WTC11 (cell line): Measurements from ENCODE around the gene MKLN1. TPM values are rescaled to one million over a fixed set of nuclear protein-coding genes. Genes with fewer than 3 reads are reported as not detected.
A peak's percentile ranks its signal among the peaks of the same experiment; 100 is the strongest.

Source experiments
- ATAC-seq: fragments of 200-7000 bp; cut with Tn5 transposase; 2 replicates; pipeline ENCODE4 v1.10.0; 2021; ENCODE audit warnings: mild to moderate bottlenecking, moderate library complexity
- CTCF ChIA-PET: fragments of 300-600 bp; sonication (Branson Sonifier 250); formaldehyde crosslinking; loops from one replicate; lab custom pipeline; 2021; ENCODE audit warnings: antibody characterized with exemption; lab: Charles Lee
- POLR2A ChIA-PET: fragments of 350-600 bp; sonication (Branson Sonifier 250); formaldehyde crosslinking; loops from one replicate; lab custom pipeline; 2021; ENCODE audit warnings: antibody characterized with exemption; lab: Charles Lee
- DNase-seq: peaks from one replicate; pipeline ENCODE4 v3.0.0; 2021; ENCODE audit warnings: low spot score
- H3K27ac Mint-ChIP-seq: 2 replicates; pipeline ENCODE4 v1.8.0; 2021; ENCODE audit warnings: mixed read lengths
- H3K27me3 Mint-ChIP-seq: 2 replicates; pipeline ENCODE4 v1.8.0; 2021; ENCODE audit warnings: low read depth, mild to moderate bottlenecking, moderate library complexity, mixed read lengths
- H3K36me3 Mint-ChIP-seq: 2 replicates; pipeline ENCODE4 v1.8.0; 2021; ENCODE audit warnings: mixed read lengths
- H3K4me1 Mint-ChIP-seq: 2 replicates; pipeline ENCODE4 v1.8.0; 2022; ENCODE audit warnings: mixed read lengths
- H3K4me3 Mint-ChIP-seq: 2 replicates; pipeline ENCODE4 v1.8.0; 2021; ENCODE audit warnings: mild to moderate bottlenecking, moderate library complexity, mixed read lengths
- H3K9me3 Mint-ChIP-seq: 2 replicates; pipeline ENCODE4 v1.8.0; 2021; ENCODE audit warnings: mixed read lengths
- ATF6 ChIP-seq: sonication (generic); formaldehyde crosslinking; IDR thresholded peaks from 2 replicates; pipeline ENCODE4 v1.8.1; 2023; ENCODE audit warnings: mild to moderate bottlenecking, missing genetic modification reagents
- CREB1 ChIP-seq: sonication (generic); formaldehyde crosslinking; IDR thresholded peaks from 2 replicates; pipeline ENCODE4 v1.8.0; 2023; ENCODE audit warnings: mild to moderate bottlenecking, missing genetic modification reagents
- CREM ChIP-seq: sonication (generic); formaldehyde crosslinking; IDR thresholded peaks from 2 replicates; pipeline ENCODE4 v1.8.1; 2022; ENCODE audit warnings: mild to moderate bottlenecking, missing genetic modification reagents, moderate library complexity
- E2F5 ChIP-seq: sonication (generic); formaldehyde crosslinking; IDR thresholded peaks from 2 replicates; pipeline ENCODE4 v1.8.1; 2022; ENCODE audit warnings: mild to moderate bottlenecking, moderate library complexity, missing genetic modification reagents
- ERG ChIP-seq: fragments of 250-450 bp; sonication (Bioruptor Pico); IDR thresholded peaks from 2 replicates; pipeline ENCODE4 v1.8.0; 2021; ENCODE audit warnings: mild to moderate bottlenecking
- FOXP4 ChIP-seq: sonication (generic); formaldehyde crosslinking; IDR thresholded peaks from 2 replicates; pipeline ENCODE4 v1.8.0; 2022; ENCODE audit warnings: mild to moderate bottlenecking, missing genetic modification reagents
- HMGXB4 ChIP-seq: sonication (generic); formaldehyde crosslinking; IDR thresholded peaks from 2 replicates; pipeline ENCODE4 v1.8.1; 2023; ENCODE audit warnings: mild to moderate bottlenecking, moderate library complexity, missing genetic modification reagents
- KAT7 ChIP-seq: sonication (generic); formaldehyde crosslinking; IDR thresholded peaks from 2 replicates; pipeline ENCODE4 v1.8.1; 2023; ENCODE audit warnings: missing genetic modification reagents, mild to moderate bottlenecking, borderline replicate concordance
- MXD4 ChIP-seq: fragments of 250-450 bp; sonication (Bioruptor Pico); IDR thresholded peaks from 2 replicates; pipeline ENCODE4 v1.8.0; 2021; ENCODE audit warnings: mild to moderate bottlenecking, moderate library complexity, borderline replicate concordance
- MYBL2 ChIP-seq: sonication (generic); formaldehyde crosslinking; IDR thresholded peaks from 2 replicates; pipeline ENCODE4 v1.8.1; 2023; ENCODE audit warnings: mild to moderate bottlenecking, moderate library complexity, missing genetic modification reagents
- NR1H2 ChIP-seq: sonication (generic); formaldehyde crosslinking; IDR thresholded peaks from 2 replicates; pipeline ENCODE4 v1.9.0; 2021; ENCODE audit warnings: mild to moderate bottlenecking, moderate library complexity, missing genetic modification reagents
- SMAD3 ChIP-seq: sonication (generic); formaldehyde crosslinking; IDR thresholded peaks from 2 replicates; pipeline ENCODE4 v1.8.0; 2022; ENCODE audit warnings: missing genetic modification reagents, mild to moderate bottlenecking, borderline replicate concordance
- SP1 ChIP-seq: sonication (generic); formaldehyde crosslinking; conservative IDR thresholded peaks from 2 replicates; pipeline ENCODE4 v1.8.1; 2022; ENCODE audit warnings: missing genetic modification reagents
- STAT6 ChIP-seq: sonication (generic); formaldehyde crosslinking; conservative IDR thresholded peaks from 2 replicates; pipeline ENCODE4 v1.8.1; 2023; ENCODE audit warnings: mild to moderate bottlenecking, low read depth, missing genetic modification reagents, moderate library complexity
- USF2 ChIP-seq: sonication (generic); formaldehyde crosslinking; IDR thresholded peaks from 2 replicates; pipeline ENCODE4 v1.8.1; 2023; ENCODE audit warnings: mild to moderate bottlenecking, missing genetic modification reagents, moderate library complexity
- ZBTB21 ChIP-seq: sonication (generic); formaldehyde crosslinking; IDR thresholded peaks from 2 replicates; pipeline ENCODE4 v1.8.1; 2023; ENCODE audit warnings: mild to moderate bottlenecking, missing genetic modification reagents, borderline replicate concordance
- total RNA-seq: library from RNA; stranded (reverse); gene quantifications from 3 replicates; pipeline ENCODE4 v1.2.3, GENCODE V29; 2021

MKLN1 gene
- total RNA-seq, 1 experiment from 2014 or later: 37.6 TPM

GRCh38 chr7:131327049-131327625 lies 539 bp upstream of the MKLN1 start:
- TF ChIP-seq CREB1 (CRISPR knock-in tag) (no peak), HMGXB4 (CRISPR knock-in tag) (no peak), SP1 (CRISPR knock-in tag) (no peak)
- CTCF ChIA-PET: interaction anchor here (0.9 to 1.9 kb wide), 5 partner anchors 10 to 430 kb away, joined by 3 to 8 read pairs (median 4); no protein-coding TSS in a partner anchor

GRCh38 chr7:131328377-131329175 lies 900 bp downstream of the MKLN1 start:
- TF ChIP-seq USF2 (CRISPR knock-in tag) (no peak), SP1 (CRISPR knock-in tag) (no peak), ERG (CRISPR knock-in tag) (no peak), MYBL2 (no peak), KAT7 (CRISPR knock-in tag) (no peak), MXD4 (CRISPR knock-in tag) (no peak), STAT6 (CRISPR knock-in tag) (no peak), NR1H2 (CRISPR knock-in tag) (no peak), E2F5 (CRISPR knock-in tag) (no peak), ATF6 (no peak), FOXP4 (CRISPR knock-in tag) (no peak), CREM (CRISPR knock-in tag) (no peak), ZBTB21 (no peak), SMAD3 (CRISPR knock-in tag) (no peak)
- CTCF ChIA-PET: interaction anchor here (0.6 to 1.9 kb wide), 6 partner anchors 10 to 432 kb away, joined by 3 to 8 read pairs (median 4); no protein-coding TSS in a partner anchor
- peak overlapping the region; percentile 96 for H3K27ac Mint-ChIP-seq
- peak overlapping the region; percentile 97 for H3K4me3 Mint-ChIP-seq
- POLR2A ChIA-PET: interaction anchor here (1.1 to 1.5 kb wide), 2 partner anchors 9 to 219 kb away, joined by 3 to 5 read pairs; no protein-coding TSS in a partner anchor
- no peaks in the 10 kb centered on the region for H3K27me3 Mint-ChIP-seq
- ATAC-seq (no peak), DNase-seq (no peak)
- 0 out of 2 replicates have a peak, but pooled peaks cover 4% of the 10 kb centered on the region for H3K36me3 Mint-ChIP-seq
- peaks cover 35% of the 10 kb centered on the region for H3K4me1 Mint-ChIP-seq
- H3K9me3 Mint-ChIP-seq: no peaks in the 10 kb centered on the region

More at GRCh38 chr7:131327049-131327625, 539 bp upstream of the MKLN1 start:
- 0 out of 2 replicates have a peak, but pooled peaks cover 4% of the 10 kb centered on the region for H3K36me3 Mint-ChIP-seq
- peak overlapping the region; percentile 97 for H3K4me3 Mint-ChIP-seq
- ATAC-seq (peak; percentile 38), DNase-seq (no peak)
- no peaks in the 10 kb centered on the region for H3K9me3 Mint-ChIP-seq
- H3K27ac Mint-ChIP-seq: peak overlapping the region; percentile 100
- POLR2A ChIA-PET: interaction anchor here (1.5 kb wide), 1 partner anchor 217 kb away, joined by 5 read pairs; no protein-coding TSS in a partner anchor
- H3K4me1 Mint-ChIP-seq: peaks cover 44% of the 10 kb centered on the region
- no peaks in the 10 kb centered on the region for H3K27me3 Mint-ChIP-seq
